Pancreas (tissue), 10 donors: Measurements from ENCODE around the gene STAT3. TPM values are rescaled to one million over a fixed set of nuclear protein-coding genes. Genes with fewer than 3 reads are reported as not detected.
A peak's percentile ranks its signal among the peaks of the same experiment; 100 is the strongest.
"Not testable (repeated sequence)": the region's sequence is repeated elsewhere in the genome, so short reads cannot be mapped to it uniquely, and the experiment has no call there.

ENCODE experiments used
- ATAC-seq, 4 donors: fragments of 200-7000 bp; cut with Tn5 transposase; one replicate each; pipeline versions ENCODE4 v1.8.0 to v1.9.1; 2020; ENCODE audit warnings: mild to moderate bottlenecking in 4 of 4, moderate library complexity in 4 of 4
- DNase-seq, 6 donors: peaks; one replicate each; pipeline ENCODE4 v3.0.0-alpha.2; 2020
- FAIRE-seq: peaks from 2 replicates; lab custom pipeline; 2012; peaks lifted over from hg19 to GRCh38; lab: Jason Lieb, UNC
- H3K27ac ChIP-seq, 4 donors: fragments of 200-600 bp; sonication (generic); 1 replicate in 3 of 4; 2 replicates in 1 of 4; pipeline versions ENCODE4 v1.5.0 to v1.8.0; 2020
- H3K27me3 ChIP-seq, 4 donors: fragments of 200-600 bp; one replicate each; pipeline ENCODE4 v1.8.0; 2021
- H3K36me3 ChIP-seq, 3 donors: fragments of 200-600 bp; sonication (generic) in 1 of 3; one replicate each; pipeline versions ENCODE4 v1.5.0 to v1.8.0; 2020 to 2021
- H3K4me1 ChIP-seq, 3 donors: fragments of 200-600 bp; one replicate each; pipeline ENCODE4 v1.8.0; 2021
- H3K4me3 ChIP-seq, 4 donors: fragments of 200-600 bp; sonication (generic) in 2 of 4; one replicate each; pipeline versions ENCODE4 v1.5.0 to v1.8.0; 2020 to 2021
- H3K9me3 ChIP-seq, 4 donors: fragments of 200-600 bp; one replicate each; pipeline ENCODE4 v1.8.0; 2021
- WGBS, 2 donors: extraction: QIAGEN DNeasy Blood & Tissue Kit; methylation state at CpG; one replicate each; pipeline ENCODE4 v1.1.7; 2013; 5-methylcytosine and 5-hydroxymethylcytosine counted together
- intact Hi-C, 3 donors: fragments of 100-400 bp; cut with DNase I; formaldehyde crosslinking; loops; one replicate each; pipeline versions ENCODE4 v1.11.1 to v1.14.2; 2022
- polyA plus RNA-seq, 2 donors: library from polyadenylated mRNA; stranded (reverse); fragments of 200-250 nt; gene quantifications; one replicate each; pipeline ENCODE4 v1.2.3, GENCODE V29; 2013
- total RNA-seq, 6 donors: library from RNA; stranded (reverse); fragmentation: NEBNext Ultra II Directional in 4 of 6; extraction: Animal tissue kit (Norgen Biotek cat#: 25700) in 4 of 6; gene quantifications; one replicate each; pipeline versions ENCODE4 v1.2.1 to v1.2.4, GENCODE V29; 2021 to 2023
- TF ChIP-seq, protein P1 (sequence below), 4 donors: fragments of 200-600 bp; sonication (generic) in 3 of 4; IDR thresholded peaks; one replicate each; pipeline versions ENCODE4 v1.5.0 to v1.8.0; 2021; ENCODE audit warnings: antibody characterized with exemption in 4 of 4
- donor health status: healthy with polysubstance abuse.
- donor health status: DM: no; HTN: no; CAD: no; lungs with moderate emphysema.
- donor health status: DM: no; HTN: no; CAD: no.
- donor health status: control.
- donor health status: control.
- donor health status: Bipolar disorder and iron deficiency.
- donor health status: DM: yes; HTN: yes; CAD: no.
- donor health status: DM: no; HTN: no; CAD: no.
- donor health status: DM: no; HTN: no; CAD: no.
- donor health status: DM: yes; HTN: yes; CAD: no.

The STAT3 gene
- total and polyA plus RNA-seq, 8 donors, result 37.9 to 127 (median 70.6) TPM

- no peak for FAIRE-seq
- 93 to 99% methylated on average over 4 of the region's 4 CpGs for WGBS, 2 donors
- H3K27me3 ChIP-seq, result no peaks in the 10 kb centered on the region
- H3K4me3 ChIP-seq, result no peak overlapping the region
- intact Hi-C loops, result no loop called here
- no peak for ATAC-seq
- peaks cover 0 to 16% (median 11%) of the 10 kb centered on the region in 3 donors for H3K4me1 ChIP-seq
- no peak overlapping the region for H3K27ac ChIP-seq
- TF ChIP-seq, protein P1, sequence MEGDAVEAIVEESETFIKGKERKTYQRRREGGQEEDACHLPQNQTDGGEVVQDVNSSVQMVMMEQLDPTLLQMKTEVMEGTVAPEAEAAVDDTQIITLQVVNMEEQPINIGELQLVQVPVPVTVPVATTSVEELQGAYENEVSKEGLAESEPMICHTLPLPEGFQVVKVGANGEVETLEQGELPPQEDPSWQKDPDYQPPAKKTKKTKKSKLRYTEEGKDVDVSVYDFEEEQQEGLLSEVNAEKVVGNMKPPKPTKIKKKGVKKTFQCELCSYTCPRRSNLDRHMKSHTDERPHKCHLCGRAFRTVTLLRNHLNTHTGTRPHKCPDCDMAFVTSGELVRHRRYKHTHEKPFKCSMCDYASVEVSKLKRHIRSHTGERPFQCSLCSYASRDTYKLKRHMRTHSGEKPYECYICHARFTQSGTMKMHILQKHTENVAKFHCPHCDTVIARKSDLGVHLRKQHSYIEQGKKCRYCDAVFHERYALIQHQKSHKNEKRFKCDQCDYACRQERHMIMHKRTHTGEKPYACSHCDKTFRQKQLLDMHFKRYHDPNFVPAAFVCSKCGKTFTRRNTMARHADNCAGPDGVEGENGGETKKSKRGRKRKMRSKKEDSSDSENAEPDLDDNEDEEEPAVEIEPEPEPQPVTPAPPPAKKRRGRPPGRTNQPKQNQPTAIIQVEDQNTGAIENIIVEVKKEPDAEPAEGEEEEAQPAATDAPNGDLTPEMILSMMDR (IDR thresholded peaks at IDR 0.05), result no peak
- no peak for DNase-seq
- no peaks in the 10 kb centered on the region for H3K9me3 ChIP-seq
- H3K36me3 ChIP-seq, result no peaks in the 10 kb centered on the region
Observed at GRCh38 chr17:42394838-42395237, 6.6 kb upstream of the STAT3 start.

- H3K27ac ChIP-seq, result peak overlapping the region in 1 of 4 donors; percentile 28
- TF ChIP-seq, protein P1 (IDR thresholded peaks at IDR 0.05), result no peak
- no peak for FAIRE-seq
- peaks cover 0 to 13% (median 11%) of the 10 kb centered on the region in 3 donors for H3K4me1 ChIP-seq
- intact Hi-C loops, result no loop called here
- ATAC-seq, result no peak
- DNase-seq, result no peak
- no peaks in the 10 kb centered on the region for H3K9me3 ChIP-seq
- no peaks in the 10 kb centered on the region for H3K36me3 ChIP-seq
- H3K27me3 ChIP-seq, result no peaks in the 10 kb centered on the region
- no peak overlapping the region for H3K4me3 ChIP-seq
- 76% methylated on average over 4 of the region's 4 CpGs for WGBS, 2 donors
Observed at GRCh38 chr17:42392692-42393415, 4.6 kb upstream of the STAT3 start.

- H3K27me3 ChIP-seq, H3K27ac ChIP-seq, ATAC-seq, FAIRE-seq, H3K9me3 ChIP-seq, DNase-seq, intact Hi-C loops, H3K4me3 ChIP-seq, H3K36me3 ChIP-seq: not testable (repeated sequence)
- 91% methylated on average over 8 of the region's 8 CpGs for WGBS, 2 donors
- H3K4me1 ChIP-seq, result peaks cover 3 to 18% (median 17%) of the 10 kb centered on the region in 3 donors
Observed at GRCh38 chr17:42391439-42391838, 3.2 kb upstream of the STAT3 start.

GRCh38 chr17:42389899-42390298, 1.7 kb upstream of the STAT3 start:
- 36 to 51% methylated on average over 5 of the region's 5 CpGs for WGBS, 2 donors
- intact Hi-C loops, result no loop called here
- Histone ChIP-seq H3K4me3 (no peak overlapping the region), H3K27me3 (no peaks in the 10 kb centered on the region), H3K9me3 (no peaks in the 10 kb centered on the region), H3K36me3 (no peaks in the 10 kb centered on the region), H3K4me1 (peaks cover 5 to 32% (median 27%) of the 10 kb centered on the region in 3 donors), H3K27ac (peak overlapping the region in 1 of 4 donors; percentile 93)
- ATAC-seq (no peak), DNase-seq (no peak), FAIRE-seq (no peak)
- TF ChIP-seq, protein P1 (IDR thresholded peaks at IDR 0.05), result no peak

DNA sequence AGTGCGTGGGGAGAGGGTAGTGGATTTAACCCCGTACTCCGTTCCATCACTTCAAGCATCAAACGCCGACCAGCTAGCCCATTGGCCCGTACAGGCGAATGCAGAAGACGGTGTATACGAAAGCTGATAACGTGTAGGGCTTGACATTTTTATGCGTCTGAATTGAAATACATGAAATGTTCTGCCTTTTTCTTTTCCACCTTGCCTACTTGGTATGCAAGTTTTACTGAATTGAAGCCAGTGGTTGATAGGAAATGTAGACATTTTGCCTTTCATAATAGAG, 834 bp upstream of the STAT3 start:
- no peaks in the 10 kb centered on the region for H3K9me3 ChIP-seq
- ATAC-seq (peak in 2 of 4 donors; percentile 5 to 21), DNase-seq (no peak), FAIRE-seq (no peak)
- H3K4me3 ChIP-seq, result peak overlapping the region in 2 of 4 donors; percentile 37 to 40
- intact Hi-C loops, result no loop called here
- no peaks in the 10 kb centered on the region for H3K36me3 ChIP-seq
- no peaks in the 10 kb centered on the region for H3K27me3 ChIP-seq
- TF ChIP-seq, protein P1 (IDR thresholded peaks at IDR 0.05), result no peak
- peaks cover 5 to 32% (median 27%) of the 10 kb centered on the region in 3 donors for H3K4me1 ChIP-seq
- peak overlapping the region; percentile 89 to 100 (median 92) for H3K27ac ChIP-seq
- 0% methylated on average over 11 of the region's 11 CpGs for WGBS, 2 donors
